ENCODE measurements around the gene DNAJB1. TPM values are rescaled to one million over a fixed set of nuclear protein-coding genes. Genes with fewer than 3 reads are reported as not detected.

DNAJB1 gene
- 10 to 100 TPM; 22.7 to 63.0 (median 29.3) TPM for total RNA-seq
- 10 to 100 TPM; 22.4 to 39.6 TPM for polyA plus RNA-seq

- FAIRE-seq (no peak), DNase-seq (peak; percentile 78 to 92 (median 86)), ATAC-seq (peak; percentile 62 to 82 (median 70))
- intact Hi-C loops (cut with DNase I): no loop called here
- peaks cover 14 to 39% (median 34%) of the 10 kb centered on the region in 3 donors for H3K4me1 ChIP-seq
- no peaks in the 10 kb centered on the region for H3K27me3 ChIP-seq
- H3K4me3 ChIP-seq: peak within 1 kb of the TSS; percentile 43 to 95 (median 85)
- WGBS, 2 donors: 1% methylated on average over 66 to 80 of the region's 82 CpGs
- peak within 1 kb of the TSS; percentile 98 to 100 (median 98) for H3K27ac ChIP-seq
- H3K9me3 ChIP-seq: no peaks in the 10 kb centered on the region
- no peak for TF ChIP-seq CTCF (IDR thresholded peaks at IDR 0.05)
- H3K36me3 ChIP-seq: peaks cover 0 to 12% (median 2%) of the 10 kb centered on the region in 3 donors
Measured at GRCh38 chr19:14517840-14518505, at the start of gene DNAJB1. TSS of gene DNAJB1 (minus strand) at chr19:14518397. CDS start at chr19:14518349, 48 bp downstream.

GRCh38 chr19:14567079-14567478, 48.9 kb upstream of the DNAJB1 start:
- peaks cover 4 to 9% (median 4%) of the 10 kb centered on the region in 3 donors for H3K4me1 ChIP-seq
- no peak for TF ChIP-seq CTCF (IDR thresholded peaks at IDR 0.05)
- H3K27ac ChIP-seq: no peak overlapping the region
- H3K9me3 ChIP-seq: no peaks in the 10 kb centered on the region
- no peaks in the 10 kb centered on the region for H3K36me3 ChIP-seq
- H3K4me3 ChIP-seq: no peak overlapping the region
- ATAC-seq (no peak), FAIRE-seq (no peak), DNase-seq (peak in 1 of 6 donors; percentile 55)
- WGBS, 2 donors: 80 to 84% methylated on average over 11 of the region's 11 CpGs
- H3K27me3 ChIP-seq: no peaks in the 10 kb centered on the region
- intact Hi-C loops (cut with DNase I): no loop called here

- Histone ChIP-seq H3K27me3 (no peaks in the 10 kb centered on the region), H3K27ac (no peak overlapping the region), H3K36me3 (no peaks in the 10 kb centered on the region), H3K9me3 (no peaks in the 10 kb centered on the region), H3K4me1 (peaks cover 4 to 8% (median 6%) of the 10 kb centered on the region in 3 donors), H3K4me3 (no peak overlapping the region)
- no peak for FAIRE-seq
- WGBS, 2 donors: 83 to 84% methylated on average over 18 of the region's 18 CpGs
- DNase-seq: peak in 1 of 6 donors; percentile 68
- intact Hi-C loops (cut with DNase I): no loop called here
- TF ChIP-seq CTCF (IDR thresholded peaks at IDR 0.05): no peak
- ATAC-seq: no peak
Measured at GRCh38 chr19:14566712-14567077, 48.5 kb upstream of the DNAJB1 start.

- 89 to 91% methylated on average over 24 to 26 of the region's 31 CpGs for WGBS, 2 donors
- intact Hi-C loops (cut with DNase I): no loop called here
- H3K27ac ChIP-seq: no peak overlapping the region
Measured at GRCh38 chr19:14565765-14566711, 47.8 kb upstream of the DNAJB1 start.

More at GRCh38 chr19:14565765-14566711, 47.8 kb upstream of the DNAJB1 start:
- TF ChIP-seq CTCF (IDR thresholded peaks at IDR 0.05): no peak
- no peaks in the 10 kb centered on the region for H3K9me3 ChIP-seq
- H3K36me3 ChIP-seq: no peaks in the 10 kb centered on the region
- DNase-seq: peak in 1 of 6 donors; percentile 70
- H3K4me1 ChIP-seq: peaks cover 4 to 8% (median 7%) of the 10 kb centered on the region in 3 donors
- no peak for ATAC-seq
- no peak overlapping the region for H3K4me3 ChIP-seq
- H3K27me3 ChIP-seq: no peaks in the 10 kb centered on the region
- no peak for FAIRE-seq
